ENCODE data around the gene SLC2A6. TPM values are rescaled to one million over a fixed set of nuclear protein-coding genes. Genes with fewer than 3 reads are reported as not detected.

Gene SLC2A6
- total and polyA plus RNA-seq, 2 donors from 2014 or later: 2.5 to 5.8 TPM

DNA sequence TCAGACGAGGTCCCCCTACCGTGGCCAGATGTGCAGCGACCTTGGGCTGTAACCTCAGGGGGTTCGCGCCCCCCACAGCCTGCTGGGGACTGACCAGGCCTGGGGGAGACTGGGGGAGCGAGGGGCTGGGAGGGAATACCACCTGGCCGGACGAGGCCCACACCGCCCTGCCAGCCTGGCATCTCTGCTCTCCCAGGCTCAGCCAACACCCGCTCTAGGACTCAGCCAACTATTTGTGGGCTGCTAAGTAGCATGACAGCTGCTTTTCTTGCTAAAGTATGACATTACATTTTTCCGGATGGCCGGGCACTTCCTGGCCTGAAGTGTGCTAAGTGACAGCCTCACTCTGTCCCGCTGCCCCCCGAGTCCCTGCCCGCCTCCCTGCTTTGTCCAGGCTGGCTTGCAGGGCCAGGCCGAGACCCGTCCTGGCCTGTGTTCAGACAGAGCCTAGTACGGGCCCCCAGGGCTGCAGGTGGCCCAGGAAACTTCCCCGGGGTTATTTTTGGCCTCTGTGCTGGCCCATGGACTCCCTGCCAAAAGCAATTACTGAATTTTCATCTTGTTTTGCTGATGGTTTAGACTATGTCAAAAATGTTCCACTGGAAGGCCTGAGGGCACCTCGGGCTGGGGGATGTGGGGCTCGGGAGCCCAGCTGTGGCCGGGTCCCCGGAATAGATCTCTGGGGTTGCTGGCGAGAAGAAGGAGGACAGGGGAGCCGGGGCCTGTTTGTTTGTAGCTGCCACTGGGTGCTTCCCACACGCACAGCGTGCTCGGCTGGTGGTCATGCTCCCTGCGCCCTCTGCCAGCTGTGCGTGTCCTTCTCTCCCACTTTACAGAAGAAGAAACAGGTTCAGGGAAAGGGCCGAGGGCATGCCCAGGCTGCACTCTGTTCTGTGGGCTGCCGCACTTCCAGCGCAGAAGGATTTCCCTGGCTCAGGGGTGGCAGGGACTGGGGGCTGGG lies 13.4 kb upstream of the SLC2A6 start:
- Histone ChIP-seq H3K4me3 (ENCODE audit: low read length in 3 of 3) (no peak overlapping the region), H3K9me3 (ENCODE audit: control insufficient read depth in 2 of 3, insufficient read depth in 1 of 3, low read length in 3 of 3) (no peaks in the 10 kb centered on the region), H3K27ac (ENCODE audit: low read depth in 2 of 2, low read length in 2 of 2) (peak overlapping the region; percentile 32), H3K9ac (ENCODE audit: low read length in 3 of 3) (no peak overlapping the region), H3K27me3 (ENCODE audit: control insufficient read depth, insufficient read depth, low read length) (no peaks in the 10 kb centered on the region), H3K4me1 (ENCODE audit: control insufficient read depth in 2 of 3, insufficient read depth in 2 of 3, low read depth in 1 of 3, low read length in 3 of 3) (peaks cover 0 to 7% (median 0%) of the 10 kb centered on the region in 3 donors), H3K36me3 (ENCODE audit: control insufficient read depth in 2 of 3, insufficient read depth in 3 of 3, low read length in 3 of 3) (no peaks in the 10 kb centered on the region)
- intact Hi-C loops (cut with DNase I): no loop called here
- FAIRE-seq: no peak
- TF ChIP-seq CTCF (IDR thresholded peaks at IDR 0.05; ENCODE audit: borderline replicate concordance, extremely low read depth, insufficient read depth): no peak
- DNase-seq: peak in 3 of 5 donors; percentile 60 to 74 (median 62)

- Histone ChIP-seq H3K4me3 (ENCODE audit: low read length in 3 of 3) (no peak overlapping the region), H3K4me1 (ENCODE audit: control insufficient read depth in 2 of 3, insufficient read depth in 2 of 3, low read depth in 1 of 3, low read length in 3 of 3) (peaks cover 0 to 7% (median 0%) of the 10 kb centered on the region in 3 donors), H3K36me3 (ENCODE audit: control insufficient read depth in 2 of 3, insufficient read depth in 3 of 3, low read length in 3 of 3) (no peaks in the 10 kb centered on the region), H3K9ac (ENCODE audit: low read length in 3 of 3) (no peak overlapping the region), H3K9me3 (ENCODE audit: control insufficient read depth in 2 of 3, insufficient read depth in 1 of 3, low read length in 3 of 3) (no peaks in the 10 kb centered on the region), H3K27me3 (ENCODE audit: control insufficient read depth, insufficient read depth, low read length) (no peaks in the 10 kb centered on the region), H3K27ac (ENCODE audit: low read depth in 2 of 2, low read length in 2 of 2) (peak overlapping the region in 1 of 2 donors; percentile 32)
- intact Hi-C loops (cut with DNase I): no loop called here
- no peak for FAIRE-seq
- TF ChIP-seq CTCF (IDR thresholded peaks at IDR 0.05; ENCODE audit: borderline replicate concordance, extremely low read depth, insufficient read depth): no peak
- peak in 1 of 5 donors; percentile 65 for DNase-seq
Measured at GRCh38 chr9:133491656-133491925, 12.7 kb upstream of the SLC2A6 start.

DNA sequence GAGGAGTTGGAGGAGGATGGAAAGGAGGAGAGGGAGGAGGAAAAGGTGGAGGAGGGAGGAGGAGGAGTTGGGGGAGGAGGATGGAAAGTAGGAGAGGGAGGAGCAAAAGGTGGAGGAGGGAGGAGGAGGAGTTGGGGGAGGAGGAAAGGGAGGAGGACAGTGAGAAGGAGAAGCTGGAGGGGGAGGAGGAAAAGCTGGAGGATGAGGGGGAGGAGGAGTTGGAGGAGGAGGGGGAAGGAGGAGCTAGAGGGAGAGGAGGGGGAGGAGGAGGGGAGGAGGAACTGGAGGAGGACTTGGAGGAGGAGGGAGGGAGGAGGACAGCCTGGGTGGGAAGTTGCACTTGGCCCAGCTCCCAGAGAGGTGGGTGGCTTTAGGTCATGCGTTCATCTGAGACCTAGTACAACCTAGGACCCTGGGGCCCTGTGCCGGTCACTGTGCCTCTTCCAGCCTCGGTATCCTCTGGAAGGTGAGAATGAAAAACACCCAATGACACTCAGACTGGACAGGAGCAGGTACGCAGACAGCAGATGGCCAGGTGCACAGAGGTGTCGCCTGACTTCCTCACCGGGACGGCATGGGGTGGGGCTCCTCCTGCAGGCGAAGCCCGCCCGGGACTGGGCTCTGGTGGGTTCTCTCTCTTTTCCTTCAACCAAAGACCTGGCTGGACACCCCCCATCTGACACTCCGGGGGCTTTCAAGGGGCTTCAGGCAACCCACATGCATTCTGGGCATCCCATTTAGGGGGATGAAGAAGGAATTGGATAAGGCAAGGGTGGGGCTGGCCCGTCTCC lies 12.2 kb upstream of the SLC2A6 start:
- H3K4me3 ChIP-seq (ENCODE audit: low read length in 3 of 3): no peak overlapping the region
- peaks cover 0 to 7% (median 0%) of the 10 kb centered on the region in 3 donors for H3K4me1 ChIP-seq (ENCODE audit: control insufficient read depth in 2 of 3, insufficient read depth in 2 of 3, low read depth in 1 of 3, low read length in 3 of 3)
- intact Hi-C loops (cut with DNase I): no loop called here
- DNase-seq (peak in 3 of 5 donors; percentile 29 to 71 (median 66)), FAIRE-seq (no peak)
- H3K27me3 ChIP-seq (ENCODE audit: control insufficient read depth, insufficient read depth, low read length): no peaks in the 10 kb centered on the region
- no peak overlapping the region for H3K27ac ChIP-seq (ENCODE audit: low read depth in 2 of 2, low read length in 2 of 2)
- TF ChIP-seq CTCF (IDR thresholded peaks at IDR 0.05; ENCODE audit: borderline replicate concordance, extremely low read depth, insufficient read depth): no peak
- H3K9me3 ChIP-seq (ENCODE audit: control insufficient read depth in 2 of 3, insufficient read depth in 1 of 3, low read length in 3 of 3): no peaks in the 10 kb centered on the region
- no peaks in the 10 kb centered on the region for H3K36me3 ChIP-seq (ENCODE audit: control insufficient read depth in 2 of 3, insufficient read depth in 3 of 3, low read length in 3 of 3)
- H3K9ac ChIP-seq (ENCODE audit: low read length in 3 of 3): no peak overlapping the region

All from kidney (tissue), 14 donors.